HG03095 (cell line): ENCODE measurements around the gene WWP2.
"Not testable (repeated sequence)": the region's sequence is repeated elsewhere in the genome, so short reads cannot be mapped to it uniquely, and the experiment has no call there.

ENCODE experiments used
- ATAC-seq: cut with Tn5 transposase; IDR thresholded peaks from one replicate; pipeline ENCODE4 v1.9.1; 2021; ENCODE audit warnings: moderate library complexity; ENCODE audit not compliant: unreplicated experiment

WWP2 gene

GRCh38 chr16:69761983-69762813, at the start of gene WWP2:
Gene WWP2 (plus strand): TSS chr16:69762332. CDS start chr16:69787011, 24,679 bp downstream.
- ATAC-seq: peak; percentile 64

DNA sequence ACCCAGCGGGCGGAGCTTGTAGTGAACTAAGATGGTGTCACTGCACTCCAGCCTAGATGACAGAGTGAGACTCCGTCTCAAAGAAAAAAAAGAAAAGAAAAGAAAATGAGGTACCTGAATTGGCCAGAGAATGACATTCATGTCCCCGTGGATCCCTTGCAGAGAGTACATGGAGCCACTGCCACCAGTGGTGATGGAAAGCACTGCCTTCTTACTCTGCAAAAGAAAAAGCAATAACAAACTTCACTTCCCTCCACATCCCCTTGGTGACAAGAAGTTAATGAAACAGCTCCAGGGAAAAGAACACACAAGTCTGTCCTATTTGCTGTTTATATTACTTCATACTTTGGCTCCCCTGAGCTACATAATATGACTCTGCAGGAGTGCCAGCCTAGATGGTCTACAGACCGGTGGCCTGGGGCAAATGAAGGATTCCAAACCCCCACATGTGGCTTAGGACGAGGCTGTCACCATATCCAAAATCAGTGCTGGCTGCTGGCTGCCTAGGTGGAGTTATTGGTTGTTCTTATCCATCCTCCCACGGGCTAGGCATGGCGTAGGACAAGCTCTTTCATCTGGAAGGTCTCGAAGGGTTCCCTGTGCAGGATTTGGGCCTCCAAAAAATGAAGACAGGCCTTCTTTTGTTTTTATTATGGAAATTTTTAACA, 49.1 kb upstream of the WWP2 start:
- no peak for ATAC-seq

GRCh38 chr16:69717066-69717465, 45.1 kb upstream of the WWP2 start:
- no peak for ATAC-seq

- ATAC-seq: no peak
Observed at GRCh38 chr16:69718111-69718764, 43.9 kb upstream of the WWP2 start.

GRCh38 chr16:69720822-69721430, 41.2 kb upstream of the WWP2 start:
- no peak for ATAC-seq

DNA sequence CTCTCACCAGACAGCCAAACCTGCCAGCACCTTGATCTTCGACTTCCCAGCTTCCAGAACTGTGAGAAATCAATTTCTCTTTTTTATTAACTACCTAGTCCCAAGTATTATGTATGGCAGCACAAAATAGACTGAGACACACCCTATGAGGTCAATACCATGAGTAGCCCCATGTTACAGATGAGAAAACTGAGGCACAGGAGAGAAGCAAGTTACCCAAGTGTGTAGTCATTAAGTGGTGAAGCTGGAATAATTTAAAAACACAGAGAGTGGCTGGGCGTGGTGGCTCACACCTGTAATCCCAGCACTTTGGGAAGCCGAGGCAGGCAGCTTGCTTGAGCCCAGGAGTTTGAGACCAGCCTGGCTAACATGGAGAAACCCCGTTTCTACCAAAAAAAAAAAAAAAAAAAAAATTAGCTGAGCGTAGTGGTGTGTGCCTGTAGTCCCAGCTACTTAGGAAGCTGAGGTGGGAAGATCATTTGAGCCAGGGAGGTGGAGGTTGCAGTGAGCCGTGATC, 40.6 kb upstream of the WWP2 start:
- ATAC-seq: no peak

- ATAC-seq: no peak
Observed at GRCh38 chr16:69724414-69724873, 37.7 kb upstream of the WWP2 start.

GRCh38 chr16:69724981-69725479, 37.1 kb upstream of the WWP2 start:
- no peak for ATAC-seq

DNA sequence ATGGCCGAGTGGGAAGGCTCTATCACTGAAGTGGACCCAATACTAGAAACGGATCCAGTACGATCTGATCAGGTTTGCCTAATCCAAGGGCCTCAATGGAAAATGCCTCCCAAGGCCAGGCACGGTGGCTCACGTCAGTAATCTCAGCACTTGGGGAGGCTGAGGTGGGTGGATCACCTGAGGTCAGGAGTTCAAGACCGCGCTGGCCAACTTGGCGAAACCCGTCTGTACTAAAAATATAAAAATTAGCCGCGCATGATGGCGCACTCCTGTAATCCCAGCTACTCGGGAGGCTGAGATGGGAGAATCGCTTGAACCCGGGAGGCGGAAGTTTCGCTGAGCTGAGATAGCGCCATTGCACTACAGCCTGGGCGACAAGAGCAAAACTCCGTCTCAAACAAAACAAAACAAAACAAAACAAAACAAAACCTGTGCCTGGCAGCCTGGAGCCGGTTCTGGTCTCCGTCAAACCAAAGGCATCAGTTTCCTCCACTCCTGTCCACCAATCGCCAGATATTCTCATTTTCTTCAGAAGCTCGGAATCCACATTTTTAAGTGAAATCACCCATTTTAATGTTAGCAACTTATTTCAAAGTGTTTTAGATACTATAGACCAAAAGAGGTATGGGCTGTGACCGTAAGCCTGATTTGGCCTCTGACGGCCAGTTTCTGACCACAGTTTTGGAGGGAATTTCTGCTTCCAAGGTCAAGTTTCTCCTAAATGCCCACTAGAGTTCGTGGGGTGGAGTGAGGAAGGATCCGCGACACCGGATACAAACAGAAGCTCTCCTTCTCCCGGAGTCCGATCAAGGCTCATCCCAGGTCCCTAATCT, 36.4 kb upstream of the WWP2 start:
- ATAC-seq: no peak

DNA sequence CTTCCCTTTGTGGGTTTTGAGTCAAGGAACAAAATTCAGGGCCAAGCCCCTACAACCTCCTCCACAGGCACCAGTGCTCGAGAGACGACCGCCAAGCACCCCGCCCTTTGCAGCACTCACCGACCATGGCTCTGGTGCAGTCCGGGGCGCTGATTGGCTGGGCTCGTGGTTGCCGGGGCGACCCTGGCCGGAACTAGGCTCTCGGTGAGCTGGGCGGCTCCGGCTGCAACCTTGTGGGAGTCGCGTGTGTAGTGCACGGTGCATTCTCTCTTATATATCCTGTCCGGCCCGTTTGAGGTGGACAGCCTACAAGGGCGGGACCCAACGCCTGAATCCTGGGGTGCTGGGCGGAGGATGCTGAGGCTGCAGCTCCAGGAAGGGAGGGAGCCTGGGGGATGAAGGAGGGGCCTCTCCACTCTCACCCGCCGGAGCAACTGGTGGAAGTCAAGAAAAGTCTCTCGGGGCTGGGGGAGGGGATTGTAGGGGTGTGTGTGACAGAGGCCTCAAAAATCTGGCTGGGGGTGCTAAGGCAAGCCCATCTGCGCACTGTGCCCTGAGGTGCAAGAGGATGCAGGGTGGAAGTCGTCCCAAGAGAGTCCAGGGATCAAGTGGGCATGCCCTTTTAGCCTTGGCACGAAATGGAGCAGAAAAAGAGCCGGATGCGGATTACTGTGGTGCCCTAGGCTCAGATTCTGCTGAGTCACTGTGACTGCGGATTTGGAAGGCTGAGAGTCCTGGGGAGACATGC, 35.6 kb upstream of the WWP2 start, which contains the start of gene NQO1:
NQO1 (minus strand) TSS at position 248 of the 748 bp plus-strand sequence; CDS start at position 127, 121 bp downstream.
- peak; percentile 98 for ATAC-seq

DNA sequence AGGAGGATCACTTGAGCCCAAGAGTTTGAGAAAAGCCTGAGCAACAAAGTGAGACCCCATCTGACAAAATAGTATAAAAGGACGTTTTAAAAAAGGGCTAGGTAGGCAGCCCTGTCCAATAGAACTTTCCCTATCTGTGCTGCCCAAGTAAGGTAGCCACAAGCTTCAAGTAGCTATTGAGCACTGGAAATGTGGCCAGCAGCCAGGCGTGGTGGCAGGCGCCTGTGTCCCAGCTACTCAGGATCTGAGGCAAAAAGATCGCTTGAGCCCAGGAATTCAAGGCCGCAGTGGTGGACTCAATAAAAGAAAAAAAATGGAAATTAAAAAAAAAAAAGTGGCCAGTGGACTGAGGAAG, 34.2 kb upstream of the WWP2 start:
- ATAC-seq: no peak

DNA sequence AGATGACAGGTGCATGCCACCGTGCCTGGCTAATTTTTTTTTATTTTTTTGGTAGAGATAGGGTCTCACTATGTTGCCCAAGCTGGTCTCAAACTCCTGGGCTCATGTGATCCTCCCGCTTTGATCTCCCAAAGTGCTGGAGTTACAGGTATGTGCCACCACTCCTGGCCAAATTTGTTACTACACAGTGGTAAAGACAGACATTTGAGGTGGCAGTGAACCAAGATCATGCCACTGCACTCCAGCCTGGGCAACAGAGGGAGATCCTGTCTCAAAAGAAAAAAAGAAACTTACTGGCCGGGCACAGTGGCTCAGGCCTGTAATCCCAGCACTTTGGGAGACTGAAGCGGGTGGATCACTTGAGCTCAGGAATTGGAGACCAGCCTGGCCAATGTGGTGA, 33.1 kb upstream of the WWP2 start:
- ATAC-seq: not testable (repeated sequence)

GRCh38 chr16:69731280-69731679, 30.9 kb upstream of the WWP2 start:
- ATAC-seq: not testable (repeated sequence)

- ATAC-seq: no peak
Observed at GRCh38 chr16:69732101-69732500, 30.0 kb upstream of the WWP2 start.

GRCh38 chr16:69741519-69741918, 20.6 kb upstream of the WWP2 start:
- no peak for ATAC-seq

DNA sequence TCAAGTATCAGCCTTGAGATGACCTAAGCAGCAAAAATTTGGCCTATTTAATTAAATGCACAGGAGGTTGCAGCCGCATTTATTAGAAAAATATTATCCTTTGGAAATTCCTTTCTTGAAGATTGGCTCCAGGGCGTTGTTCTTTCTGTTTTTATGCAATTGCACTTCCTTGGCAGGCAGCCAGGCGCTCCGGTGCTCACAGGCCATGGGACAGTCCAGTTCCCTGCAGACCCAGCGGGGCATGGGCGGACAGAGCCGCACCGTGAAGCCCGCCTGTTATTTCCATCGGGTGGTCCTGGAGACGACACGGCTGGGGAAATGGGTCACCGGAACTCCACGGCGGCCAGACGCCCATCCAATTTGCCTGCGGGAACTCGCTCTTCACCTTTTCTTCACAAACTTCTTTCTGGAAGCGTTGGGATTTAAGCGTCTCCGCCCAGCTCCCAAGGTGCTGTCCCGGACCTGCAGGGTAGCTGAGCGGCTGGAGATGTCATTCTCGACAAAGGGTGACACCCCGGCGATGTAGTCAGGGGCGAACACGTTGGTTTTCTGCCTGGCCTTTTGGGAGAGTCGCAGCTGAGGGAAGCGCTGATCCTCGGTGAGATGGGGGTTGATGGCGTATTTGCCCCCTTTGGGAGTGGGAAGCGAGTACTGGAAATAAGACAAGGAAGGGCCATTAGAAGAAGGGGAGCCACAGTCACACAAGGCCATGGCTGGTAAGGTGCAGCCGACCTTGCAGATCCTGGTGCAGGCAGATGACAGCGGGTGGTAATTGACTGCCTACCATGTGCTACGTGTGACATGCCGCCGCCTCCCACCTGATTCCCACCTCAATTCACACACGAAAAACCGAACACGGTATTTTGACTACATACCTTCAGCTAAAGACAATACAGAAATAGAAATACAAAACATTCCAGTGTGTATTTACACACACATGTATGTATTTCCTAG, 19.9 kb upstream of the WWP2 start:
- no peak for ATAC-seq

- ATAC-seq: no peak
Observed at GRCh38 chr16:69744363-69745231, 17.5 kb upstream of the WWP2 start.
